ENCODE results near the gene TMEM54.

The TMEM54 gene

GRCh38 chr1:32886004-32886827 lies 15.0 kb downstream of the TMEM54 start, which contains the start of gene HPCA:
TSS of gene HPCA (plus strand) at chr1:32886491. CDS start at chr1:32888899, 2,408 bp downstream.
- H3K9me3 ChIP-seq (ENCODE audit: control insufficient read depth, insufficient read depth, low read depth, low read length), result no peaks in the 10 kb centered on the region
- H3K4me3 ChIP-seq (ENCODE audit: low read depth, low read length), result peak within 1 kb of the TSS; percentile 26
- ChIA-PET POLR2A (interaction anchor here (1.0 kb wide), 1 partner anchor 11 kb away, joined by 3 read pairs; no protein-coding TSS in a partner anchor), CTCF (interaction anchor here (0.6 to 3.3 kb wide), 23 partner anchors 9 to 1281 kb away, joined by 3 to 22 read pairs (median 3); no protein-coding TSS in a partner anchor)
- H3K36me3 ChIP-seq (ENCODE audit: control insufficient read depth in 2 of 2, insufficient read depth in 1 of 2, low read length in 2 of 2), result no peaks in the 10 kb centered on the region
- no peak within 1 kb of the TSS for H3K27ac ChIP-seq (ENCODE audit: extremely low read depth, low read depth, low read length)
- no peaks in the 10 kb centered on the region for H3K4me1 ChIP-seq (ENCODE audit: control insufficient read depth, insufficient read depth, low read length)
- 0 out of 2 replicates have a peak, but pooled peaks have one; percentile 44 for TF ChIP-seq HOXD13 (CRISPR knock-in tag; IDR thresholded peaks at IDR 0.05; ENCODE audit: borderline replicate concordance)
- peak; percentile 92 for TF ChIP-seq PBX3 (CRISPR knock-in tag; IDR thresholded peaks at IDR 0.05)
- TF ChIP-seq ZNF391 (tag by site-specific recombination; IDR thresholded peaks at IDR 0.05; ENCODE audit: borderline replicate concordance, low read depth), result no peak
- TF ChIP-seq TSHZ1 (tag by site-specific recombination; IDR thresholded peaks at IDR 0.05; ENCODE audit: borderline replicate concordance), result no peak
- TF ChIP-seq ZNF48 (tag by site-specific recombination; IDR thresholded peaks at IDR 0.05), result no peak
- TF ChIP-seq ZNF341 (tag by site-specific recombination; IDR thresholded peaks at IDR 0.05; ENCODE audit: low read depth), result 0 out of 2 replicates have a peak, but pooled peaks have one; percentile 54
- TF ChIP-seq ZNF488 (tag by site-specific recombination; IDR thresholded peaks at IDR 0.05), result no peak
- peak; percentile 81 for TF ChIP-seq KLF16 (tag by site-specific recombination; IDR thresholded peaks at IDR 0.05)
- TF ChIP-seq IKZF3 (tag by site-specific recombination; IDR thresholded peaks at IDR 0.05), result peak; percentile 90
- TF ChIP-seq REST (tag by site-specific recombination; IDR thresholded peaks at IDR 0.05), result peak; percentile 100
- no peak for TF ChIP-seq ZNF510 (tag by site-specific recombination; IDR thresholded peaks at IDR 0.05; ENCODE audit: insufficient replicate concordance)
- TF ChIP-seq KLF17 (tag by site-specific recombination; IDR thresholded peaks at IDR 0.05), result no peak; the same call in 1 of the 2 replicates
- no peak for TF ChIP-seq ZNF830 (tag by site-specific recombination; IDR thresholded peaks at IDR 0.05; ENCODE audit: low read depth)
- peak; percentile 72; the same call in 1 of the 2 replicates for TF ChIP-seq KLF8 (tag by site-specific recombination; IDR thresholded peaks at IDR 0.05)
- TF ChIP-seq SP7 (tag by site-specific recombination; IDR thresholded peaks at IDR 0.05), result peak; percentile 54; the same call in 1 of the 2 replicates
- peak; percentile 56; the same call in 1 of the 2 replicates for TF ChIP-seq ZNF501 (tag by site-specific recombination; IDR thresholded peaks at IDR 0.05)
- TF ChIP-seq ZNF398 (tag by site-specific recombination; IDR thresholded peaks at IDR 0.05), result peak; percentile 43; the same call in 1 of the 2 replicates
- no peak for TF ChIP-seq ZNF18 (tag by site-specific recombination; IDR thresholded peaks at IDR 0.05)
- TF ChIP-seq ZNF394 (tag by site-specific recombination; IDR thresholded peaks at IDR 0.05; ENCODE audit: borderline replicate concordance), result 0 out of 2 replicates have a peak, but pooled peaks have one; percentile 10
- 0 out of 2 replicates have a peak, but pooled peaks have one; percentile 32 for TF ChIP-seq ZNF660 (tag by site-specific recombination; IDR thresholded peaks at IDR 0.05)
- TF ChIP-seq ZNF324 (tag by site-specific recombination; IDR thresholded peaks at IDR 0.05), result peak; percentile 62; the same call in 1 of the 2 replicates

Data from HEK293 (cell line).